ENCODE measurements around the gene CIRBP.
A peak's percentile ranks its signal among the peaks of the same experiment; 100 is the strongest.

DNA sequence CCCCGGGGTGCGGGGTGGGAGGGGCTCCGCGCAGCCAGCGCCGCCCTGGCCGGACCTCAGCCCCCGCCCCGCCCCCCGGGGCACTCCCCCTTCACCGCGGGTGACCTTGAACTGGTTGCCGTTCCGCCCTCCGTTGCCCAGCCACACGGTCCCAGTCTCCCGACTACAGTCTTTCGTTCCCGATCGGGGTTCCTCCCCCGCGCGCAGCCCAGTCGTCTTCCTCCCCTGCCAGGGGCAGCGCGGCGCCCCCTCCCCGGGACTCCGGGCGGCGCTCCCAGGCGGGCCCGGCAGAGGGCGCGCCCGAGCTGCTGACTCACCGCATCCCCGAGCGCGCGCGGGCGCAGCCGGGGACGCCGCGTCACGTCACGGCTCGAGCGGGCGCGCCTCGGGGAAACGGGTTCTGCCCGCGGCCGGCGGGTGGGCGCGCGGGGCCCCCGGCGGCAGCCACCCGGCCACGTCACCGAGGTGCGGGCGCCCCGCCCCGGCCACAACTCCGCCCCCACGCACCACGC, 20.3 kb upstream of the CIRBP start:
- TF ChIP-seq, protein P1, sequence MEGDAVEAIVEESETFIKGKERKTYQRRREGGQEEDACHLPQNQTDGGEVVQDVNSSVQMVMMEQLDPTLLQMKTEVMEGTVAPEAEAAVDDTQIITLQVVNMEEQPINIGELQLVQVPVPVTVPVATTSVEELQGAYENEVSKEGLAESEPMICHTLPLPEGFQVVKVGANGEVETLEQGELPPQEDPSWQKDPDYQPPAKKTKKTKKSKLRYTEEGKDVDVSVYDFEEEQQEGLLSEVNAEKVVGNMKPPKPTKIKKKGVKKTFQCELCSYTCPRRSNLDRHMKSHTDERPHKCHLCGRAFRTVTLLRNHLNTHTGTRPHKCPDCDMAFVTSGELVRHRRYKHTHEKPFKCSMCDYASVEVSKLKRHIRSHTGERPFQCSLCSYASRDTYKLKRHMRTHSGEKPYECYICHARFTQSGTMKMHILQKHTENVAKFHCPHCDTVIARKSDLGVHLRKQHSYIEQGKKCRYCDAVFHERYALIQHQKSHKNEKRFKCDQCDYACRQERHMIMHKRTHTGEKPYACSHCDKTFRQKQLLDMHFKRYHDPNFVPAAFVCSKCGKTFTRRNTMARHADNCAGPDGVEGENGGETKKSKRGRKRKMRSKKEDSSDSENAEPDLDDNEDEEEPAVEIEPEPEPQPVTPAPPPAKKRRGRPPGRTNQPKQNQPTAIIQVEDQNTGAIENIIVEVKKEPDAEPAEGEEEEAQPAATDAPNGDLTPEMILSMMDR (IDR thresholded peaks at IDR 0.05): peak; percentile 55 to 86 (median 62)
- no peak for TF ChIP-seq POLR2A (IDR thresholded peaks at IDR 0.05)
- TF ChIP-seq EP300 (IDR thresholded peaks at IDR 0.05): no peak
